IPS-NIHi7 (cell line): ENCODE measurements around the gene WDR43.
"Not testable (repeated sequence)": the region's sequence is repeated elsewhere in the genome, so short reads cannot be mapped to it uniquely, and the experiment has no call there.

Experiments used
- DNase-seq: peaks from one replicate; pipeline ENCODE4 v3.0.0; 2012; ENCODE audit warnings: mixed read lengths; ENCODE audit errors: extremely low spot score

Gene WDR43

GRCh38 chr2:28962505-28962904 is 68.0 kb downstream of the WDR43 start:
- DNase-seq = no peak

GRCh38 chr2:28970464-28971160 is 76.1 kb downstream of the WDR43 start:
- no peak for DNase-seq

DNA sequence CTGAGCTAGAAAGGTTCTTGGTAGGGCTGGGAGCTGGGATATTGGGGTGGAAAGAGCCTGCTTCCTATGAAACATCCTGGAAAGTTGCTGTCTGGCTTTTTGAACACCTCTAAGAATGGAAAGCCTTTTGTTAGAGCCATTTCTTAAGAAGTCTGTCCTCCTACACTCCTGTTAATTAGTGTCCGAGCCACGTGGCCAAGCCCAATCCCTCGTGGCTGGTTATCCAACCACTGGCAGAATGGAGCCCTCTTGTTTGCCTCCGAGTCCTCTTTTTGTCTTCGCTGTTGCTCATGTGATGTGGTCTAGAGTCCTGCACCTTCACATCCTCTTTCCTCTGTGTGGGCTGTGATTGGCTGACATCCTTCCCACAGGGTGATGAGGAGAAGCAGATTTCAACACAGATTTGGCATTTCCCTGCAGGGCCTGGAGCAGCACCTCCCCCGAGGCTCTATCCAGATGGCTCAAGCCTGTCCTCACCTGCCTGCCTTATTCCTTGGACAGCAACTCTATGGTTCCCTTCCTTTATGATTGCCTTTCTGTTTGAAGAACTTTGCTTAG is 78.4 kb downstream of the WDR43 start:
- DNase-seq = no peak

- no peak for DNase-seq
These were observed 79.8 kb downstream of the WDR43 start for GRCh38 chr2:28974252-28974651.

- DNase-seq = no peak
These were observed 81.2 kb downstream of the WDR43 start for GRCh38 chr2:28975671-28976070.

DNA sequence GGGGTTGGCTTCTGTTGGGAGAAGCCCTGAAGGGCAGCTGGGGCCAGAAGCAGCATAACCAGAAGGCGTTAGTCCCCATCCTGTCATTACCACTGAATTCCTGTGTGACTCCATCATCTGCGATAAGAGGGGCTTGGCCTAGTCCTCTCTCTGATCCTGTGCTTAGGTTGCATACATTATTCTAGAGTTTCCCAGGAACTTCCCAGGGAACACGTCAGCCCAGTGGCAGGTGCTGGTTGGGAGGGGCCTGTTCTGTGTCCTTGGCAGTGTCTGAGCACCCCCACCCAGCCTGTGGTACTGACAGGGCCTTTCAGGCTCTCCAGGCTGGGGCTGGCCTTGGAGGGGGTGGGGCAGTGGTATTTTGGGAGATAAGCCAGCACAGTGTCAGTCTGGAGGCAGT is 82.1 kb downstream of the WDR43 start:
- no peak for DNase-seq

DNA sequence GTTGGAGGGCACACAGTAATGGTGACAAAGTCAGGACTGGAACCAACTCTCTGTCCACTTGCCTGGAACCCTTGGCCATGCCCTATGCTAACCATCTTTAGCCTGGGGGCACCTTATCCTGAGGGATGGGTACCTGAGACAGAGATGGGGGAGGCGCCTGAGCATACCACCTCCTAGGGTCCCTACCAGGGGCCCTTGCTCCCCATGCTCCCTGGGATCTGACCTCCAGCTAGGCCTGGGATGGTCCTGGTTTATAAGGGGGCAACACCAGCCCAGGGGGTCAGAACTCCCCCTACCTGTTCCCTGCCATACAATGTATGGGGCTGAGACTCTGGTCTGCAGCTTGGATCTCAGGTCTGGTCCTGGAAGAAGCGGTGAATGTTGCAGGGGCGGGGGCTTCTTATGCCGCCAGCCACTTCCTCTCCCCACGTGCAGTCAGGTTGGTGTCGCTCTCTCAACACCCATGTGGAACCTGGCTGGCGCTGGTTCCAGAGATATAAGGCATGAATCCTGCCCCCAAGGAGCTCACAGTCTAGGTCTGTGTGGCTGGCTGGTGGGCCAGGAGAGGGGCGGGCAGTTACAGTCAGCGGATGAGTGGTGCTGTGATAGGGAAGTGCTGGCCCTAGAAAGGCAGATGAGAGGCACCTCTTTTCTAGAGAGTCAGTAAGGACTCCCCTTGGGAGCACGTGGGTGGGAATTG is 82.9 kb downstream of the WDR43 start:
- no peak for DNase-seq

GRCh38 chr2:28978001-28978400 is 83.5 kb downstream of the WDR43 start:
- not testable (repeated sequence) for DNase-seq

DNA sequence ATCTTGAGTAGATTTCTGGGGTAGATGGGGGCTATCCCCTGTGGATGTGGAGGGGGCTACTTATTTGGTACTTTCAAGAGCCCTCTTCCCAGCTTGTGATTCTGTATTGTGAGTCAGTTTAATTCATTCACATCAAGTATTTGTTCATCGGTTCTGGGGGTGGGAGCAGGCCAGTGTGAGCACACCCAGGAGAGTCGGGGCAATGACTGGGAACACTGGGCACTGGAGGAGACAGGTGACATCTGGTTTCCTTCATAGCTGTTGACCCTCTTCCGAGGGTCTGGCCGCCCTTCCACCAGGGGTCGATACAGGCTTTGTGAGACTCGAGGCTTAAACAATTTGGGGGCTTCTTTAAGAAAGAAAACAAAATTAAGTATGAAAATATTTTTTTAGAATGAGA is 84.1 kb downstream of the WDR43 start:
- no peak for DNase-seq

DNA sequence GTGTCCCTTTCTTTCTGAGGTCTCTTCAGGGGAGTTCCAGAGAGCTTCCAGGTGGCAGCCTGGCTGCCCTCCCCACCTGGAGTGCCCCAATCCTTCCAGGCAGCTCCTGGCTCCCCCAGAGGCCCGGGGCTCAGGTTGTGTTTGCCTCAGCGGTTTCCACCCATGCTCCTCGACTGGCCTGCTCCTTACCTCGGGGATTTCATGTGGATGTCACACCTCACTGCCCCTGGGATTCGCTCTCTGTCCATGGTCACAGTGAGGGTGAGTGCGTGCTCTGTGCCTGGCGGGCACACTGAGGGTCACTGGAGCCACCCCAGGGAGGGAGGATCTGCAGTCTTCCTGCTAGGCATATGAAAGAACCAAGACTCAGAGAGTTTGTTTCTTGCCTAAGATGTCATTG is 84.6 kb downstream of the WDR43 start:
- no peak for DNase-seq

DNA sequence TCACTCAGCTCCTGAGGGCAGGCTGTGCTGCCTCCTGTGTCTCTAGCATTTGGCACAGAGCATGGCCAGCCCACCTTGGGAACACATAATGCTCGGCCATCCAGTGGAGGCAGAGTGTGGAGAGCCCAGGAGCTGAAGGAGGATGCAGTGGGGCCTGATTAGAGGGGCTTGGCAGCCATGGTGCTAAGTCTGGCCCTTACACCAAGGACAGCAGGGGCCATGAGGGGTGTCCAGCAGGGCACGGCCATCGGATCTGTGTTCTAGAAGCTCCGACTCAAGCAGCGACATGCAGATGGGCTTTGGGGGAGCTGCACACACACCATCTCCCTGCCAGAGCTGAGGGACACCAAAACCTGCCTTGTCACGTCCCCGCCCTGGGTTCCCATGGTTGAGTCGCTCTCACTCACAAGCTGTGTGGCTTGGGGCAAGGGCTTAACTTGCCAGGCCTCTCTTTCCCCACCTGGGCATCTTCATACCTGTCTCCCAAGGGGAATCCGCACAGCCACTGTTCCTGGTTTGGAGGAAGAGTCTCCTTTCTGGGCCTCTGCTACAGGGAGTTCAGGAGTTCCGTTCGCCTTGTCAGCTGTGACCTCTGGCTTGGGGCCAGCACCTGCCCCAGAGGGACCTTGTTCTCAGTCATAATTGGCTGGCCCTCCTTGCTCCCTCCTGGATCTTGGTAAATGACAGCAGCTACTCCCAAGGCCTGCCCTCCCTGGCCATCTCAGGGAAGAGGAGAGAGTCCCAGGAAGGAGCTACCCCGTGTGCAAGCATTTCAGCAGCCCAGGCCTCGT is 85.3 kb downstream of the WDR43 start:
- no peak for DNase-seq

- no peak for DNase-seq
These were observed 86.0 kb downstream of the WDR43 start for GRCh38 chr2:28980368-28981015.

GRCh38 chr2:28981016-28981441 is 86.6 kb downstream of the WDR43 start, which contains the start of gene TOGARAM2:
Gene TOGARAM2, plus strand, starts transcription at chr2:28981298. Its CDS starts 13,537 bp downstream, at chr2:28994835.
- no peak for DNase-seq

- no peak for DNase-seq
These were observed 87.3 kb downstream of the WDR43 start for GRCh38 chr2:28981620-28982376.

DNA sequence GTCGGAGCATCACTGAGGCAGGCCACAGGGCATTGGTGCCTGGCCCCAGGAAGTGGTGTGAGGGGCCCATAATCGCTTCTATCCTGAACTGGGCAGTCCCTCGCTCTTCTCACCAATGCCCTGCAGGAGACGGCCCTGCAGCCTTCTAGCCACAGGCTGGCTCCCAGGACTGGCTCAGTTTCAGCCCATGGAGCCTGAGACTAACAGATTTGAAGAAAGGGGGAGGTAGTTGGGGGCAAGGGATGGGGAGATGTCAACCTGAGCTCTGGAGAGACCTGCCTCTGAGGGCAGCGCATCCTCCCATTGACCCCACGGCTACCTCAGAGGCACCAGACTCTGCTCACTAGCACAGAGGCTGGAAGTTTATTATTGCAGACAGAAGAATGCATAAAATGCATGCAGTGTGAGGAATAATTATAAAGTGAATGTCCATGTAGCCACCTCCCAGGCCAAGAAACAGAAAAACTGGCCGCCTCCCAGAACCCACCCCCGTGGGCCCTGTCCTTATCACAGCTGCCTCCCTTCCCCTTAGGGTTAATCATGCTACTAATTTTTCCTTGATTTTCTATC is 88.0 kb downstream of the WDR43 start:
- DNase-seq = no peak

- DNase-seq = no peak
These were observed 92.0 kb downstream of the WDR43 start for GRCh38 chr2:28986429-28986828.

- DNase-seq = no peak
These were observed 95.5 kb downstream of the WDR43 start for GRCh38 chr2:28989973-28990372.

DNA sequence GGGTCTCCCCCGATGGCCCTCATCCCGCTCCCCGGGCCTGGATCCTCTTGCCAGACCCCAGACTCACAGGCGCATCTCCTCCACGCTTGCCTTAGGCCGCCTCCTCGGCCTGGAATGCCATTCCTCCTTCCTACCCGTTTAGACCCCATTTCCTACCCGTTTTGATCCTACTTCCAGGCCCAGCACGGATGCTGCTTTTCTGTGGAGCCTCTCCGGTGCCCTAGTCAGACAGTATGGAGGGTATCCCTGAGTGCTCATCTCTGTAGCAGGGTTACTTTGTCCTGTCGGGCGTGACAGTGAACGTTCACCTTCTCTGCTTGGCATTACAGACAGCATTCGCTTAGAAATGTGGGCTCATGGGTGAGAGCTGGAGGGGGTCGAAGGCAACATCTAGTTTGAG is 96.0 kb downstream of the WDR43 start:
- DNase-seq = no peak

- DNase-seq = no peak
These were observed 96.6 kb downstream of the WDR43 start for GRCh38 chr2:28991021-28991420.

DNA sequence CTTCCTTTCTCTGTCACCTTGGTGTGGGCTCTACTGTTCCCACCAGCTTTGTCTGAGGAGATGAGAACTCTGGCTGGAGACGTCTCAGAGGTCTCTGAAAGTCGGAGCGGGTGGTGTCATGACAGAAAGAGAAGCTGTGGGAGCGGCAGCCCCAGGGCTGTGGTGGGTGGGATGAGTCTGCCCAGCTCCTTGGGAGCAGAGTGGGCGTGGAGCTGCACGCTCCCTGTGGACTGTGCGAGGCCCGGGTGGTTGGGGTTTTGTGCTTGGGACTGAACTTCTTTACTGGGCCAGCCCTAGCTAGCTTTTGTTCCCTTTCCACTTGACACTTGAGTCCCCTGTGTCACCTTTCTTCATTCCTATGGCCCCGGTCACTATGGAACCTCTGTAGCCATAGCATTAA is 97.0 kb downstream of the WDR43 start:
- no peak for DNase-seq
